8988T (cell line): ENCODE data around the gene RPL36A.

Experiments used
- DNase-seq: peaks from one replicate; pipeline ENCODE4 v3.0.0; 2011

Gene RPL36A

GRCh38 chrX:101390664-101391525, at the start of gene RPL36A:
TSS of gene RPL36A (plus strand) at chrX:101391011. CDS start at chrX:101391044, 33 bp downstream.
- DNase-seq = no peak

- no peak for DNase-seq
These were observed 42.9 kb upstream of the RPL36A start for GRCh38 chrX:101347859-101348451.

GRCh38 chrX:101348452-101349192, 42.2 kb upstream of the RPL36A start, which contains the start of gene TIMM8A:
TSS of gene TIMM8A (minus strand) at chrX:101348742. CDS start at chrX:101348664, 78 bp downstream.
- peak; percentile 39 for DNase-seq

DNA sequence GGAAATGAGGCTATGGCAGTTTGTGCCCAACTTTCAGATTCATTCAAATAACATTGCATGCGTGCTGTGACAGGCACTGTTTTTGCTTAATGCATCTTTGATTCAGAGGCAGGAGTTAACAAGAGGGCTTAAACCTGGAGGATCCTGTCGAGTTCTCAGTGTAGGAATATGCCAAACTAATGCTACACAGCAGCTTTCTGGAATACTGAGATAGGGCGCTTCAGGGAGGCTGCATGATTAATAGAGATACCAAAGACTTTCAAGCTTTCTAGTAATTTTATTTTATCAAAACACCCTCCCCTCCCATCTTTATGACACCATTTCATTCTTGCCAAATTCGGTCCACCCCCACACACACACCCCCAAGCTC, 41.6 kb upstream of the RPL36A start:
- no peak for DNase-seq

GRCh38 chrX:101357166-101357795, 33.5 kb upstream of the RPL36A start:
- DNase-seq = no peak

DNA sequence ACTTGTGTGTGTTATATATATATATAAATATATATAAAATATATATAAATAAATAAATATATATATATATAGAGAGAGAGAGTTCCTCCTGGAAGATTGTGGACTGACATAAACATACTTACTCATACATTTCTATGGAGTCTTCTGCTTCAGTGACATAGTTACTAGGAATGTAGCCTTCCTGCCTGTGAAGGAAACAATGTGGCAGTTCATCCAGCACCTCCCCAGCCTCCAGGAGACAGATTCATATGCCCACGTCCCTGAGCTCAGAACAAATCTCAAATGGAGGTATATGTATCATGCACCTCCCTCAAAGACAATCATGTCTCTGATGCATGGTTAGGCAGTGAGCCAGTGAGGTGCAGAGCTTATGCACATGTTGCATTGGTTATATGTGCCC, 30.8 kb upstream of the RPL36A start:
- DNase-seq = no peak

DNA sequence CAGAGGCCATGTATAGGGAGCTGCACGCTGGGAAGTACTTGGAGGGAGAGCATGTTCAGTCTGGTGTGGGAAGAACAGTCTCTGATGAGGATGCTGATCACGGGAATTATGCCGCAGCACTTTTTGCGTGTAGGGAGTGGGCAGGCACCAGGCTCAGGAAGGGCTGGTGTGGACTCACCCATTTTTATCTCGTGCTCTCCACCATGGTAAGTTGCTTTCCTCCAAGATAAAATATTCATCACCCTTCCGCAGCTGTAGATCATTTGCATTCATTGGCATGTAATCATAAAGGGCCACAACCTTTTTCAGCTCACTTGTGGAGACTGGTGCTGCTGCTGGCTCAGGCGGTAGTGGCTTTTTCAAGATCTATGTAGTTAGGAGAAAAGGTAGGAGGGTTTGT, 30.4 kb upstream of the RPL36A start:
- DNase-seq = no peak

GRCh38 chrX:101362116-101362515, 28.7 kb upstream of the RPL36A start:
- no peak for DNase-seq

- DNase-seq = no peak
These were observed 28.1 kb upstream of the RPL36A start for GRCh38 chrX:101362757-101363156.

- DNase-seq = no peak
These were observed 25.5 kb upstream of the RPL36A start for GRCh38 chrX:101365301-101365795.

DNA sequence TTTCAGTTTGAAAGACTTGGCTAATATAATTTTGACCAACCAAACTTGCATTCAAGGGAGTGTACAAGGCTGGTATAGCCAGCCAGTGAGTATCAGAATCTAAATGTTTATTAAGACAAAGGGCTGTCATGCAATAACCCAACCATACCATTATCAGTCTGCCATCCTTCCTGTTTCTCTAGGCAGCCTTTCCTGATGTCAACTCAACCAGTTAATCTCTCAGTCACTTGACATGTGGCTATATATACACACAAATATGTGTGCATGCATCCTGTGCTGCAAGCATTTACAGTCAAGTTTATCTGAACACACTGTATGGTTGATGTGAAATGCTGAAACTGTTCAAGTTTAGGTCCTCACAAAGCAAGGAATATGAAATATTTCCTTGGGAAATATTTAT, 22.0 kb upstream of the RPL36A start:
- DNase-seq = no peak

DNA sequence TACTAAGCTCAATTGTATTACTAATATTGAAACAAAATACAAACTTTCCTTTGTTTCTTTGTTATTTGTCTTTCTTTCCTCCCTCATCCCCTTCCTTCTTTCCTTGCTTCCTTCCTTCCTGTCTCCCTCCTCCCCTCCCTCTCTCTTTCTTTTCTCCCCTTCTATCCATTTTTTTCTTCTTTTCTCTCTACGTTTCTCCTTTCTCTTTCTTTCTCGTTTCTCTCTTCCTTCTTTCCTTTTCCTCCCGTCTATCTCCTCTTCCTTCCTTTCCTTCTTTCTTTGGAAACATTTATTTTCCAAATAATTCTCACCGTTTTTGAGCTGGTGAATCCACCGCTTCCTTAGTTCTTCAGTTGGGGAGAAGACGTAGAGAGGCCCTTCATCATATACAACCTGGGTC, 21.1 kb upstream of the RPL36A start:
- DNase-seq = no peak

DNA sequence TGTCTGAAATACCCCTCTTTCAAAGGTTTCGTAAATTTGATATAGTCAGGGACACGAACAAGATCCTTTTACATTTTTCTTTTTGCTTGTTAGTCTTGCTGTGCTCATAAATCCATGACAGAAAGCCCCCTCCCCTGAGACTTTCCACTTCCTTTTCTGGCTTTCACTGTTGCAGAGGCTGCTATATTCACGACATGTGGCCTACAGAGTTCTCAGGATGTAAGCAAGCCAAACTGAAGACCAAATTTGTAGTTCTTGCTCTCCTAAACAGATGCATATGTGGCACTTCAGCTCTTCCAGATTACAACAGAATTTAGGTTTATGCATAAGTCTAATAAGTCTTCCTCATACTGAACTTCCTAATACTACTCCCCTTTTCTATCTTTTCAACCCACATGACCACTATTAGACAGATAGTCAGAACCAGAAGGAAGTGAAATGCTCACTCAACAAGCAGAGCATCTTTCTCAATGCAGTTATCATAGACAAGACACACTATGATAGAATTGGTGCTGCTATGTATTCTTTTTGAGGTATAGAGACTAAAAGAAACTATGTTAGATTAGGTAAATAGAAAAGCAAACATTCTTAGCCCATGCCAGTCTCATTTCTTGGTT, 19.8 kb upstream of the RPL36A start:
- DNase-seq = no peak

DNA sequence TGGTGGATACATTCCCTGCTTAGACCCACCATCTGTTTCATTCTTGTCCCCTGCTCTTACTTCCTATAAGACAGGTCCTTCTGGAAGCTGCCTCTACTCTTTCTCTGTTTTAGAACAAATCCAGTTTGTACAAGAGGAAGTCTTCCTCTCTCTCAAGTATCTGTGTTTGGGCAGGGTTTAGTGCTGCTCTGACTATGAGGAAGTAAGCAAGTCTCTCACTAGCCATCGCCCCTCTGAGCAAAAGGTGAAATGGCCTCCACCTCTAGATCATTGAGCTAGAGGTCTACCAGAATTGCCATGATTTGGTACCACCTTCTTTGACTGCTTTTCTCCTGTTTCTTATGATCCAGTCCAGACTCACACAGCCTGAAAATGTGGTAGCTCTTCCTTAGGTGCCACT, 13.3 kb upstream of the RPL36A start:
- DNase-seq = no peak

DNA sequence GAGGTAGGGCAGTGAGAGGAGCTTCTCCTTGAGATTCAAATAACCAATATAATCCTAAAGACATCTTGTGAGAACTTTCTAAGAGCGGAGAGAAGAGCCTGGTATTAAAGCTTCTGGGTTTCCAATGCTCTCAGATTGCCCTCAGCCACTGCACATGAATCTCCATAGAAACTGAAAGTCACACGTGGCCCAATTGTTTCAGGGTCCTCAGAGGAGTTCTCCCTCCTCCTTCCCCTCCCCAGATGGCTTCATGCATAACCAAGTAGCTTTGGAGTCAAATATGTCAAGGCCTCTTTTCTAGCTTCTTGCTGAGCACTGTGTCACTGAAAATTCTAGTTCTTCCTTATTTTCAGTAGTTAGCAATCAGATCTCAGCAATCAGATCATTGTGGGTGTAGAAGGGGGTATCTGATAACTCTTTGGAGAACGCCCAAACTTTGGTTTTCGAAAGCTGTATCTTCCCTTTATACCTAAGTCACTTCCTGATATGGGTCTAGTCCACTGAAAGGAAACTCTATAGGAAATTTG, 7.1 kb upstream of the RPL36A start:
- DNase-seq = no peak

DNA sequence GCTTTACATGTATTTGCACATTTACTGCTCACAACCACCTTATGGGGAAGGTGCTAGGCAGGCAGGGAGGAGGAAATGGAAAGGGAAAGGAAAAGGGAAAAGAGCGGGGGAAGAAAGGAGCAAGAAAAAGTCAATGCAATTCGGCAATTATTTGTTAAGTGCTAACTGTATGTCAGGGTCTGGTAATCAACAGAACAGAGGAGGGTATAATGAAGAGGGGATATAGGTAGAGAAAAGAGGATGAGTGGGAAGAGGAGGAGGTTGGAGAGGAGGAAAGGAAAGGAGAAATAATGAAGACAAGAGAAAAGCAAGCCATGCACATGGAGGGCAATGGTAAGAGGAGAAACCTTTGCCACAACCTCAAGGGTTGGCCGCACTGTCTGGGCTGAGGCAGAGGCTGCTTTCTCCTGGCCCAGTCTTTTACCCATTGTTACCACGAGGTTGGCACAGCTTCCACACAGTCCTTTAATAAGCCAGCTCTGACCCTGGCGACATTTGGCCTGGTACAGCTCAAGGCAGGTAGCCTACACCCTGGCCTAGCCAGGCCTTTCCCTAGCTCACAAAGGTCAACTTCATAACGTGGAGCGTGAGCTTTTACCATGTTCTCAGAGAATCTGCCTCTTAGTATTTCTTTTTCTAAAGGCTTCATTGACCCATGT, 5.7 kb upstream of the RPL36A start:
- DNase-seq = no peak

GRCh38 chrX:101385795-101386541, 4.8 kb upstream of the RPL36A start, which contains the start of gene BTK:
TSS of gene BTK (minus strand) at chrX:101386191. CDS start at chrX:101375284, 10,907 bp downstream.
- no peak for DNase-seq

- DNase-seq = no peak
These were observed 4.3 kb upstream of the RPL36A start for GRCh38 chrX:101386542-101386885.

GRCh38 chrX:101388604-101389003, 2.2 kb upstream of the RPL36A start:
- DNase-seq = no peak

DNA sequence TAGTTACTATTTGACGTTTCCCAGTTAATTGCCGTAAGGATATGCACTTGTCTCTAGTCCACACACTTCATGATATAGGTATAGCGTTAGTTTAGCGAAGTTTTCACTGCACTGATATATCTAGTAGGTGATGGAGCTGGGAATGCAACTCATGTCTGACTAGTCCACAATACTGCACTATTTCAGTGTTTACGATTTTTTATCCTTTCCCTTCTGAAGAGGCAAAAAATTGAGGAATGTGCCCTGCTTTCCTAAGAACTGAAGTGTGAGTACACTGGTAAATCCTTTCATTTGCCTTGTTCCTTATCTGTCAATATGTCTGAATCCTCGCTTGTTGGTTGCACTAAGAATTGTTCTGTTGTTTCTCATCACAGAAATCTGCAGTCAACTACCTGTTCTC, 1.0 kb downstream of the RPL36A start:
- no peak for DNase-seq
